Measurements from ENCODE around the gene ESAM. TPM values are rescaled to one million over a fixed set of nuclear protein-coding genes. Genes with fewer than 3 reads are reported as not detected.
A peak's percentile ranks its signal among the peaks of the same experiment; 100 is the strongest.

Gene ESAM
- total RNA-seq, 1 experiment from 2014 or later: 10.4 TPM

- Histone ChIP-seq H3K4me1 (ENCODE audit: insufficient read depth, low read length) (peaks cover 45% of the 10 kb centered on the region), H2AFZ (ENCODE audit: low read length) (no peak overlapping the region), H3K79me2 (ENCODE audit: low read length) (no peaks in the 10 kb centered on the region), H3K4me3 (ENCODE audit: low read length) (no peak overlapping the region), H3K27me3 (ENCODE audit: low read length) (no peaks in the 10 kb centered on the region), H3K4me2 (ENCODE audit: low read length) (no peak overlapping the region), H3K9ac (ENCODE audit: low read length) (no peak overlapping the region), H3K27ac (ENCODE audit: low read length) (no peak overlapping the region), H3K9me2 (replicated peaks; ENCODE audit: low read length) (no peaks in the 10 kb centered on the region), H3K9me3 (ENCODE audit: low read length) (no peaks in the 10 kb centered on the region), H4K20me1 (ENCODE audit: low read length) (no peaks in the 10 kb centered on the region), H3F3A (ENCODE audit: low read length, unreplicated experiment) (no peaks in the 10 kb centered on the region), H3K36me3 (ENCODE audit: low read depth, low read length) (no peaks in the 10 kb centered on the region)
- ATAC-seq (0 out of 2 replicates have a peak, but pooled peaks have one; percentile 7), DNase-seq (no peak)
- intact Hi-C loops (cut with micrococcal nuclease): no loop called here
- no peak for TF ChIP-seq EZH2phosphoT487 (IDR thresholded peaks at IDR 0.05; ENCODE audit: borderline replicate concordance, low read length)
- no peak for TF ChIP-seq EZH2 (IDR thresholded peaks at IDR 0.05; ENCODE audit: low read length, unreplicated experiment)
- ChIA-PET POLR2A (ENCODE audit: unreplicated experiment) (no interaction called here), CTCF (interaction anchor here (0.7 to 1.1 kb wide), 4 partner anchors 13 to 83 kb away, joined by 3 to 4 read pairs (median 3); partner anchors contain the start of gene NRGN)
- BruUV-seq (replicated peaks): TSS peak; percentile 8
These were observed 8.9 kb downstream of the ESAM start for GRCh38 chr11:124753205-124753604.

- Histone ChIP-seq H3K9ac (ENCODE audit: low read length) (no peak overlapping the region), H2AFZ (ENCODE audit: low read length) (no peak overlapping the region), H3K9me3 (ENCODE audit: low read length) (no peaks in the 10 kb centered on the region), H3K4me1 (ENCODE audit: insufficient read depth, low read length) (peaks cover 48% of the 10 kb centered on the region), H3K4me2 (ENCODE audit: low read length) (no peak overlapping the region), H3F3A (ENCODE audit: low read length, unreplicated experiment) (no peaks in the 10 kb centered on the region), H3K27ac (ENCODE audit: low read length) (no peak overlapping the region), H3K36me3 (ENCODE audit: low read depth, low read length) (no peaks in the 10 kb centered on the region), H3K4me3 (ENCODE audit: low read length) (no peak overlapping the region), H3K27me3 (ENCODE audit: low read length) (no peaks in the 10 kb centered on the region), H3K79me2 (ENCODE audit: low read length) (no peaks in the 10 kb centered on the region), H3K9me2 (replicated peaks; ENCODE audit: low read length) (no peaks in the 10 kb centered on the region), H4K20me1 (ENCODE audit: low read length) (no peaks in the 10 kb centered on the region)
- DNase-seq (no peak), ATAC-seq (no peak)
- CTCF ChIA-PET: interaction anchor here (0.7 to 1.1 kb wide), 3 partner anchors 13 to 80 kb away, joined by 3 to 4 read pairs (median 3); partner anchors contain the start of gene NRGN
- TF ChIP-seq EZH2phosphoT487 (IDR thresholded peaks at IDR 0.05; ENCODE audit: borderline replicate concordance, low read length): no peak
- TF ChIP-seq CTCF (conservative IDR thresholded peaks at IDR 0.05; ENCODE audit: low read depth, low read length): no peak
- TF ChIP-seq EZH2 (IDR thresholded peaks at IDR 0.05; ENCODE audit: low read length, unreplicated experiment): no peak
- POLR2A ChIA-PET (ENCODE audit: unreplicated experiment): no interaction called here
- intact Hi-C loops (cut with micrococcal nuclease): no loop called here
- no TSS peak for BruUV-seq (replicated peaks)
These were observed 9.5 kb downstream of the ESAM start for GRCh38 chr11:124752471-124753102.

GRCh38 chr11:124751741-124752470, 10.2 kb downstream of the ESAM start, which contains the start of gene VSIG2:
VSIG2 (minus strand) TSS chr11:124752255; CDS start chr11:124752137, 118 bp downstream.
- TF ChIP-seq EZH2 (IDR thresholded peaks at IDR 0.05; ENCODE audit: low read length, unreplicated experiment): no peak
- TF ChIP-seq EZH2phosphoT487 (IDR thresholded peaks at IDR 0.05; ENCODE audit: borderline replicate concordance, low read length): no peak
- no peak for TF ChIP-seq CTCF (conservative IDR thresholded peaks at IDR 0.05; ENCODE audit: low read depth, low read length)
- Histone ChIP-seq H4K20me1 (ENCODE audit: low read length) (no peaks in the 10 kb centered on the region), H3K27ac (ENCODE audit: low read length) (no peak within 1 kb of the TSS), H3K9me2 (replicated peaks; ENCODE audit: low read length) (no peaks in the 10 kb centered on the region), H3K4me2 (ENCODE audit: low read length) (no peak within 1 kb of the TSS), H2AFZ (ENCODE audit: low read length) (no peak within 1 kb of the TSS), H3K36me3 (ENCODE audit: low read depth, low read length) (no peaks in the 10 kb centered on the region), H3K9ac (ENCODE audit: low read length) (no peak within 1 kb of the TSS), H3K9me3 (ENCODE audit: low read length) (no peaks in the 10 kb centered on the region), H3F3A (ENCODE audit: low read length, unreplicated experiment) (no peaks in the 10 kb centered on the region), H3K27me3 (ENCODE audit: low read length) (no peaks in the 10 kb centered on the region), H3K4me1 (ENCODE audit: insufficient read depth, low read length) (peaks cover 54% of the 10 kb centered on the region), H3K4me3 (ENCODE audit: low read length) (no peak within 1 kb of the TSS), H3K79me2 (ENCODE audit: low read length) (no peaks in the 10 kb centered on the region)
- BruUV-seq (replicated peaks): no TSS peak
- CTCF ChIA-PET: interaction anchor here (1.0 kb wide), 1 partner anchor 81 kb away, joined by 4 read pairs; no protein-coding TSS in a partner anchor
- DNase-seq: no peak
- intact Hi-C loops (cut with micrococcal nuclease): no loop called here
- POLR2A ChIA-PET (ENCODE audit: unreplicated experiment): no interaction called here
- ATAC-seq: no peak

All from PC-3 (cell line).